Bronchial epithelial cell (primary cell): ENCODE results near the gene RXFP2. TPM values are rescaled to one million over a fixed set of nuclear protein-coding genes. Genes with fewer than 3 reads are reported as not detected.

Experiments
- DNase-seq: peaks from one replicate; pipeline ENCODE4 v3.0.0-alpha.2; 2010; ENCODE audit warnings: low read depth
- FAIRE-seq: peaks from 2 replicates; lab custom pipeline; 2011; peaks lifted over from hg19 to GRCh38; lab: Jason Lieb, UNC
- H3K27me3 ChIP-seq: 2 replicates; pipeline ENCODE4 v1.5.1; 2011; ENCODE audit warnings: low read length; ENCODE audit not compliant: control insufficient read depth, insufficient read depth
- H3K36me3 ChIP-seq: 2 replicates; pipeline ENCODE4 v1.5.1; 2011; ENCODE audit warnings: low read length; ENCODE audit not compliant: control insufficient read depth, insufficient read depth
- H3K4me3 ChIP-seq: 2 replicates; pipeline ENCODE4 v1.5.1; 2011; ENCODE audit warnings: mild to moderate bottlenecking, low read depth, low read length, control low read depth
- total RNA-seq: library from RNA; depleted of rRNA; stranded (reverse); fragments of >200 nt; gene quantifications from 2 replicates; pipeline ENCODE4 v1.2.1, GENCODE V29; 2014
- TF ChIP-seq, protein P1 (sequence below): IDR thresholded peaks from 2 replicates; pipeline ENCODE4 v1.5.1; 2011; ENCODE audit warnings: mild to moderate bottlenecking, moderate library complexity, low read length, control low read depth, inconsistent platforms; ENCODE audit not compliant: insufficient read depth, severe bottlenecking

Gene RXFP2
- total RNA-seq, 1 donor from 2014 or later = not detected

- DNase-seq (no peak), FAIRE-seq (no peak)
- H3K4me3 ChIP-seq = no peak overlapping the region
- H3K27me3 ChIP-seq = no peaks in the 10 kb centered on the region
- H3K36me3 ChIP-seq = no peaks in the 10 kb centered on the region
- TF ChIP-seq, protein P1, sequence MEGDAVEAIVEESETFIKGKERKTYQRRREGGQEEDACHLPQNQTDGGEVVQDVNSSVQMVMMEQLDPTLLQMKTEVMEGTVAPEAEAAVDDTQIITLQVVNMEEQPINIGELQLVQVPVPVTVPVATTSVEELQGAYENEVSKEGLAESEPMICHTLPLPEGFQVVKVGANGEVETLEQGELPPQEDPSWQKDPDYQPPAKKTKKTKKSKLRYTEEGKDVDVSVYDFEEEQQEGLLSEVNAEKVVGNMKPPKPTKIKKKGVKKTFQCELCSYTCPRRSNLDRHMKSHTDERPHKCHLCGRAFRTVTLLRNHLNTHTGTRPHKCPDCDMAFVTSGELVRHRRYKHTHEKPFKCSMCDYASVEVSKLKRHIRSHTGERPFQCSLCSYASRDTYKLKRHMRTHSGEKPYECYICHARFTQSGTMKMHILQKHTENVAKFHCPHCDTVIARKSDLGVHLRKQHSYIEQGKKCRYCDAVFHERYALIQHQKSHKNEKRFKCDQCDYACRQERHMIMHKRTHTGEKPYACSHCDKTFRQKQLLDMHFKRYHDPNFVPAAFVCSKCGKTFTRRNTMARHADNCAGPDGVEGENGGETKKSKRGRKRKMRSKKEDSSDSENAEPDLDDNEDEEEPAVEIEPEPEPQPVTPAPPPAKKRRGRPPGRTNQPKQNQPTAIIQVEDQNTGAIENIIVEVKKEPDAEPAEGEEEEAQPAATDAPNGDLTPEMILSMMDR = no peak
These were observed 35.8 kb downstream of the RXFP2 start for GRCh38 chr13:31775148-31775547.

DNA sequence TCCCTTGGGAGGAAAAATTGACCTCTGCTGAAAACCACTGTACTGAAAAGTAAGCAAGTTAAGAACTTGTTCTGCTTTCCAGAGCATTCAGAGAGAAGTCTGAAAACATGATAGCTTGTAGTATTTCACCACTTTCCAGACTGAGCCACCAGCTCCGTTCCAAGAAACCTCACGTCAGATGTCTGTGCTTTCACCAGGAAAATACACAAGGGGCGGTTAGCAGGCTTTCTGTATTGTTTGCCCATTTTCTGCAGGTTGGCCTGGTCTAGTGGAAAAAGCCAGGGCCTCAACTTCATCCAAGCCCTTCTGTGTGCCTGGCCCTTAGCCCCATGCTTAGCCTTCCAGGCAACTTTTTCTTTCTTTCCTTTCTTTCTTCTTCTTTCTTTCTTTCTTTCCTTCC is 36.4 kb downstream of the RXFP2 start:
- Histone ChIP-seq H3K36me3 (no peaks in the 10 kb centered on the region), H3K4me3 (no peak overlapping the region), H3K27me3 (no peaks in the 10 kb centered on the region)
- DNase-seq (no peak), FAIRE-seq (no peak)
- TF ChIP-seq, protein P1 = no peak

- TF ChIP-seq, protein P1 = no peak
- FAIRE-seq = no peak
- H3K4me3 ChIP-seq = no peak overlapping the region
These were observed 41.7 kb downstream of the RXFP2 start for GRCh38 chr13:31781064-31781463.

DNA sequence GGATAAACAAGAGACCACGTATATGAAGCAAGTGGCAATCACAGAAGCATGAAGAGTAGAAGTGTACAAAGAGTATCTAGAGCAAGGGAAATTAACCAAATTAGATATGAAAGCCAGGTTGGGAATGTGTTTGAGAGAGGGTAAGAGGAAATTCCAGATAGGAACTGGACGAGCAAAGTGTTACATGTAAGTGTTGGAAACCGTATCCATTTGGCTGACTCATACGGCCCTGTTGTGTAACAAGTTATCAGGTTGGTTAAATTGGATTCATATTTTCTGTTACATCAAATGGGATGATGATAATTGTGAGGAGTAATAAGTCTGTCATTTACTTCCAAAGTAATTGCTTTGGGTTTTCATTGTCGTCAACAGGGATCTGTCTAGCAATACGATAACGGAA is 46.7 kb downstream of the RXFP2 start:
- Histone ChIP-seq H3K27me3 (no peaks in the 10 kb centered on the region), H3K4me3 (no peak overlapping the region), H3K36me3 (no peaks in the 10 kb centered on the region)
- FAIRE-seq (no peak), DNase-seq (peak; percentile 56)
- TF ChIP-seq, protein P1 = no peak

More at GRCh38 chr13:31781064-31781463, 41.7 kb downstream of the RXFP2 start:
- no peak for DNase-seq
- no peaks in the 10 kb centered on the region for H3K27me3 ChIP-seq
- H3K36me3 ChIP-seq = no peaks in the 10 kb centered on the region

DNA sequence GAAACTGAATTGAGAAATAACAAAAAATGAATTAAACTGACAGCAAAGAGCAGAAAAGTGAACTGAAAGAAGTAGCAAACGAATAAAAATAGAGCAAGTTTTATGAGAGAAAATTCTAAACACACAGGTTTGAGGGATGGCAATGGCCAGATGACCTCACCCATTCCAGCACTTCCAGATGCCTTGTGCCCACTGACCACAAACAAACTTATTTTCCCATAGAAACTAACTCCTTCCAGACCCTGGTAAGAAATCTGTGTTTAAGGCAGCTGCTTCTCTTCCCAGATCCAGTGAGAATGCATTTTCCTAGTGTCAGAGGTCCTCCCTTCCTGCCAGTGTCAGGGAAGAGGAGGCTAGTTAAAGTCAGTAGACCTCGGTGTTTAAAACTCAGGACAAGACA is 51.7 kb downstream of the RXFP2 start:
- FAIRE-seq = no peak

GRCh38 chr13:31793246-31793645 is 53.9 kb downstream of the RXFP2 start:
- no peak for DNase-seq
- FAIRE-seq = no peak
- TF ChIP-seq, protein P1 = no peak
- Histone ChIP-seq H3K36me3 (no peaks in the 10 kb centered on the region), H3K27me3 (no peaks in the 10 kb centered on the region), H3K4me3 (no peak overlapping the region)

More for the DNA sequence above, 51.7 kb downstream of the RXFP2 start:
- Histone ChIP-seq H3K4me3 (no peak overlapping the region), H3K27me3 (no peaks in the 10 kb centered on the region), H3K36me3 (no peaks in the 10 kb centered on the region)
- TF ChIP-seq, protein P1 = no peak
- DNase-seq = no peak
